Measurements from ENCODE around the gene LCE1E. TPM values are rescaled to one million over a fixed set of nuclear protein-coding genes. Genes with fewer than 3 reads are reported as not detected.

The LCE1E gene
- total and polyA plus RNA-seq, 7 donors = not detected

DNA sequence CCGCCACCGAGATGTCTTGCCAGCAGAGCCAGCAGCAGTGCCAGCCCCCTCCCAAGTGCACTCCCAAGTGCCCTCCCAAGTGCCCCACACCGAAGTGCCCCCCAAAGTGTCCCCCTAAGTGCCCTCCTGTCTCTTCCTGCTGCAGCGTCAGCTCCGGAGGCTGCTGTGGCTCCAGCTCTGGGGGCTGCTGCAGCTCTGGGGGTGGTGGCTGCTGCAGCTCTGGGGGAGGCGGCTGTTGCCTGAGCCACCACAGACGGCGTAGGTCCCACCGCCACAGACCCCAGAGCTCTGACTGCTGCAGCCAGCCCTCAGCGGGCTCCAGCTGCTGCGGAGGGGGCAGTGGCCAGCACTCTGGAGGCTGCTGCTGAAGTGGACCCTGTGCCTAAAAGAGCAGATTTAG, 9.7 kb upstream of the LCE1E start:
- no peaks in the 10 kb centered on the region for H3K9me3 ChIP-seq
- H3K36me3 ChIP-seq = no peaks in the 10 kb centered on the region
- intact Hi-C loops (cut with DNase I) = no loop called here
- H3K4me1 ChIP-seq = no peaks in the 10 kb centered on the region
- no peak overlapping the region for H3K27ac ChIP-seq
- no peak for DNase-seq
- no peaks in the 10 kb centered on the region for H3K27me3 ChIP-seq
- WGBS, 2 donors = 84 to 88% methylated on average over 11 of the region's 11 CpGs
- H3K4me3 ChIP-seq = no peak overlapping the region
- no peak for TF ChIP-seq EP300 (IDR thresholded peaks at IDR 0.05)
- no peak for TF ChIP-seq POLR2AphosphoS5 (IDR thresholded peaks at IDR 0.05)
- TF ChIP-seq CTCF (IDR thresholded peaks at IDR 0.05) = no peak
- TF ChIP-seq POLR2A (IDR thresholded peaks at IDR 0.05) = no peak

GRCh38 chr1:152777510-152778137, 8.4 kb upstream of the LCE1E start:
- 52 to 65% methylated on average over 4 of the region's 4 CpGs for WGBS, 2 donors
- Histone ChIP-seq H3K9me3 (no peaks in the 10 kb centered on the region), H3K4me1 (no peaks in the 10 kb centered on the region), H3K27me3 (no peaks in the 10 kb centered on the region), H3K4me3 (no peak overlapping the region), H3K27ac (no peak overlapping the region), H3K36me3 (no peaks in the 10 kb centered on the region)
- no peak for TF ChIP-seq EP300 (IDR thresholded peaks at IDR 0.05)
- no peak for TF ChIP-seq POLR2AphosphoS5 (IDR thresholded peaks at IDR 0.05)
- TF ChIP-seq CTCF (IDR thresholded peaks at IDR 0.05) = no peak
- TF ChIP-seq POLR2A (IDR thresholded peaks at IDR 0.05) = no peak
- no peak for DNase-seq
- intact Hi-C loops (cut with DNase I) = no loop called here

GRCh38 chr1:152783095-152783494, 3.0 kb upstream of the LCE1E start:
- Histone ChIP-seq H3K4me1 (no peaks in the 10 kb centered on the region), H3K27me3 (no peaks in the 10 kb centered on the region), H3K27ac (no peak overlapping the region), H3K4me3 (no peak overlapping the region), H3K9me3 (no peaks in the 10 kb centered on the region), H3K36me3 (no peaks in the 10 kb centered on the region)
- intact Hi-C loops (cut with DNase I) = no loop called here
- DNase-seq = no peak
- WGBS, 2 donors = 58 to 73% methylated on average over 2 of the region's 2 CpGs
- TF ChIP-seq POLR2A (IDR thresholded peaks at IDR 0.05) (no peak), EP300 (IDR thresholded peaks at IDR 0.05) (no peak), CTCF (IDR thresholded peaks at IDR 0.05) (no peak), POLR2AphosphoS5 (IDR thresholded peaks at IDR 0.05) (no peak)

DNA sequence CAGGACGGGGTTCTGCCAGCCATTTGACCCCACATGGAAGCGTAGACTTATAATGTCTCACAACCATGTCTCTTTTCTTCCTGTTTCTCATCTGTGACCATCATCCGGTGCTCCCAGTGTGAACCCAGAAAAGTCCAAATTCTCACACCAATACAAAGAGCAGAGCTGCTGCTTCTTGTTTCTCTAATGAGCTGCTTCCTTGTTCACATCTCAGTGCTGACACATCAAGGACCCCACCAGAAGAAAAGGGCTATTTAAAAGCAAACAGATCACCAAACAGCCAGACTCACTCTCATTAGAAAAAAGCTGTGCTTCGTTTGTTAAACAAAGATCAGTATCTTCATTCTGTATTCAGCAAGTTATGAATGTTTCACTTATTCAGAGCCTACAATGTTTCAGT, 9.6 kb downstream of the LCE1E start:
- no peaks in the 10 kb centered on the region for H3K27me3 ChIP-seq
- H3K9me3 ChIP-seq = no peaks in the 10 kb centered on the region
- no peaks in the 10 kb centered on the region for H3K4me1 ChIP-seq
- no peak overlapping the region for H3K4me3 ChIP-seq
- WGBS, 2 donors = 58 to 66% methylated on average over 4 of the region's 4 CpGs
- no peaks in the 10 kb centered on the region for H3K36me3 ChIP-seq
- no peak overlapping the region for H3K27ac ChIP-seq
- TF ChIP-seq CTCF (IDR thresholded peaks at IDR 0.05) (no peak), EP300 (IDR thresholded peaks at IDR 0.05) (no peak), POLR2AphosphoS5 (IDR thresholded peaks at IDR 0.05) (no peak), POLR2A (IDR thresholded peaks at IDR 0.05) (no peak)
- no peak for DNase-seq
- intact Hi-C loops (cut with DNase I) = no loop called here

DNA sequence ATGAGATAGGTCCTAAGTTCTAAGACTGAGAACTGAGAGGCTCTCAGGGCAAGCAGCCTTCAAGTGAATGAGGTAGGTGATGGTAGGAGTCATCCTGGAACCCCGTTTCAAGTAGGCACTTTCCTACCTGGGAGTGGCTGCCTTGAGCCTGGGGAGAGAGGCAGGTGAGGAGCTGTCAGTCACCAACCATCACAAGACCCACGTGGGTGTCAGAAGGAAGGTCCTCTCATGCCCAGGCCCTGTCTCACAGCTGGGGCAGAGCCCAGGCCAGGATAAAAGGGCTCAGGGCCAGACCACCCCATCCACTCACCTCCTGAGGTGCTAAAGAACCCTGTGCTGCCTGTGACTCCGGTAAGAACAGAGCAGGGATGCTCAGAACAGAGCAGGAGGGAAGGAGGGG, 10.4 kb downstream of the LCE1E start, which contains the start of gene LCE1D:
LCE1D (plus strand) TSS at position 301 of the 400 bp plus-strand sequence. CDS start 1,074 bp downstream, outside the sequence.
- Histone ChIP-seq H3K27ac (no peak within 1 kb of the TSS), H3K4me3 (no peak within 1 kb of the TSS), H3K4me1 (no peaks in the 10 kb centered on the region), H3K9me3 (no peaks in the 10 kb centered on the region), H3K27me3 (no peaks in the 10 kb centered on the region), H3K36me3 (no peaks in the 10 kb centered on the region)
- no peak for DNase-seq
- intact Hi-C loops (cut with DNase I) = no loop called here
- WGBS, 2 donors = 33 to 39% methylated on average over 3 of the region's 3 CpGs
- TF ChIP-seq POLR2AphosphoS5 (IDR thresholded peaks at IDR 0.05) (no peak), POLR2A (IDR thresholded peaks at IDR 0.05) (no peak), CTCF (IDR thresholded peaks at IDR 0.05) (no peak), EP300 (IDR thresholded peaks at IDR 0.05) (no peak)
